Measurements from ENCODE around the gene NMUR1. TPM values are rescaled to one million over a fixed set of nuclear protein-coding genes. Genes with fewer than 3 reads are reported as not detected.

NMUR1 gene
- total and polyA plus RNA-seq, 9 donors = 0.16 to 0.62 (median 0.23) TPM

GRCh38 chr2:231526341-231527090 is 3.7 kb downstream of the NMUR1 start:
- Histone ChIP-seq H3K9me3 (replicated peaks; ENCODE audit: control insufficient read depth, low read depth, low read length) (no peaks in the 10 kb centered on the region), H3K4me3 (ENCODE audit: low read length) (no peak overlapping the region), H3K36me3 (ENCODE audit: control insufficient read depth, insufficient read depth, low read length) (no peaks in the 10 kb centered on the region), H3K27ac (ENCODE audit: low read length) (no peak overlapping the region), H3K27me3 (ENCODE audit: control insufficient read depth, insufficient read depth, low read length) (peaks cover 26% of the 10 kb centered on the region), H3K4me1 (ENCODE audit: control insufficient read depth, insufficient read depth, low read length) (peaks cover 20% of the 10 kb centered on the region)
- DNase-seq = no peak
- 73% methylated on average over 10 of the region's 16 CpGs for WGBS (ENCODE audit: insufficient coverage)

GRCh38 chr2:231525248-231526163 is 4.7 kb downstream of the NMUR1 start:
- no peak overlapping the region for H3K27ac ChIP-seq (ENCODE audit: low read length)

GRCh38 chr2:231524477-231525247 is 5.6 kb downstream of the NMUR1 start:
- Histone ChIP-seq H3K4me3 (ENCODE audit: low read length) (no peak overlapping the region), H3K36me3 (ENCODE audit: control insufficient read depth, insufficient read depth, low read length) (no peaks in the 10 kb centered on the region), H3K4me1 (ENCODE audit: control insufficient read depth, insufficient read depth, low read length) (peaks cover 13% of the 10 kb centered on the region), H3K27ac (ENCODE audit: low read length) (no peak overlapping the region), H3K9me3 (replicated peaks; ENCODE audit: control insufficient read depth, low read depth, low read length) (no peaks in the 10 kb centered on the region), H3K27me3 (ENCODE audit: control insufficient read depth, insufficient read depth, low read length) (peaks cover 12% of the 10 kb centered on the region)
- no peak for DNase-seq
- 90% methylated on average over 15 of the region's 16 CpGs for WGBS (ENCODE audit: insufficient coverage)

More at GRCh38 chr2:231525248-231526163, 4.7 kb downstream of the NMUR1 start:
- Histone ChIP-seq H3K27me3 (ENCODE audit: control insufficient read depth, insufficient read depth, low read length) (peaks cover 19% of the 10 kb centered on the region), H3K4me3 (ENCODE audit: low read length) (no peak overlapping the region), H3K4me1 (ENCODE audit: control insufficient read depth, insufficient read depth, low read length) (peaks cover 15% of the 10 kb centered on the region), H3K36me3 (ENCODE audit: control insufficient read depth, insufficient read depth, low read length) (no peaks in the 10 kb centered on the region), H3K9me3 (replicated peaks; ENCODE audit: control insufficient read depth, low read depth, low read length) (no peaks in the 10 kb centered on the region)
- 78% methylated on average over 18 of the region's 24 CpGs for WGBS (ENCODE audit: insufficient coverage)
- DNase-seq = no peak

GRCh38 chr2:231523451-231524285 is 6.6 kb downstream of the NMUR1 start:
- 54% methylated on average over 8 of the region's 11 CpGs for WGBS (ENCODE audit: insufficient coverage)
- no peak overlapping the region for H3K27ac ChIP-seq (ENCODE audit: low read length)

GRCh38 chr2:231522418-231523180 is 7.6 kb downstream of the NMUR1 start:
- Histone ChIP-seq H3K27ac (ENCODE audit: low read length) (no peak overlapping the region), H3K9me3 (replicated peaks; ENCODE audit: control insufficient read depth, low read depth, low read length) (no peaks in the 10 kb centered on the region), H3K4me1 (ENCODE audit: control insufficient read depth, insufficient read depth, low read length) (peaks cover 7% of the 10 kb centered on the region), H3K27me3 (ENCODE audit: control insufficient read depth, insufficient read depth, low read length) (no peaks in the 10 kb centered on the region), H3K36me3 (ENCODE audit: control insufficient read depth, insufficient read depth, low read length) (no peaks in the 10 kb centered on the region), H3K4me3 (ENCODE audit: low read length) (no peak overlapping the region)
- no peak for DNase-seq
- 55% methylated on average over 7 of the region's 8 CpGs for WGBS (ENCODE audit: insufficient coverage)

More at GRCh38 chr2:231523451-231524285, 6.6 kb downstream of the NMUR1 start:
- Histone ChIP-seq H3K4me1 (ENCODE audit: control insufficient read depth, insufficient read depth, low read length) (peaks cover 13% of the 10 kb centered on the region), H3K9me3 (replicated peaks; ENCODE audit: control insufficient read depth, low read depth, low read length) (no peaks in the 10 kb centered on the region), H3K4me3 (ENCODE audit: low read length) (no peak overlapping the region), H3K27me3 (ENCODE audit: control insufficient read depth, insufficient read depth, low read length) (peaks cover 3% of the 10 kb centered on the region), H3K36me3 (ENCODE audit: control insufficient read depth, insufficient read depth, low read length) (no peaks in the 10 kb centered on the region)
- no peak for DNase-seq

GRCh38 chr2:231521443-231521842 is 8.8 kb downstream of the NMUR1 start:
- WGBS (ENCODE audit: insufficient coverage) = 81% methylated on average over 3 of the region's 3 CpGs
- Histone ChIP-seq H3K27me3 (ENCODE audit: control insufficient read depth, insufficient read depth, low read length) (no peaks in the 10 kb centered on the region), H3K36me3 (ENCODE audit: control insufficient read depth, insufficient read depth, low read length) (no peaks in the 10 kb centered on the region), H3K4me3 (ENCODE audit: low read length) (no peak overlapping the region), H3K9me3 (replicated peaks; ENCODE audit: control insufficient read depth, low read depth, low read length) (no peaks in the 10 kb centered on the region), H3K27ac (ENCODE audit: low read length) (no peak overlapping the region), H3K4me1 (ENCODE audit: control insufficient read depth, insufficient read depth, low read length) (peaks cover 7% of the 10 kb centered on the region)
- no peak for DNase-seq

- Histone ChIP-seq H3K9me3 (replicated peaks; ENCODE audit: control insufficient read depth, low read depth, low read length) (no peaks in the 10 kb centered on the region), H3K27me3 (ENCODE audit: control insufficient read depth, insufficient read depth, low read length) (no peaks in the 10 kb centered on the region), H3K4me3 (ENCODE audit: low read length) (no peak overlapping the region), H3K36me3 (ENCODE audit: control insufficient read depth, insufficient read depth, low read length) (no peaks in the 10 kb centered on the region), H3K27ac (ENCODE audit: low read length) (no peak overlapping the region), H3K4me1 (ENCODE audit: control insufficient read depth, insufficient read depth, low read length) (peaks cover 7% of the 10 kb centered on the region)
- 63% methylated on average over 3 of the region's 4 CpGs for WGBS (ENCODE audit: insufficient coverage)
- no peak for DNase-seq
Measured at GRCh38 chr2:231519975-231520555, 10.2 kb downstream of the NMUR1 start.

GRCh38 chr2:231518771-231519170 is 11.5 kb downstream of the NMUR1 start:
- no peak for DNase-seq
- no peaks in the 10 kb centered on the region for H3K27me3 ChIP-seq (ENCODE audit: control insufficient read depth, insufficient read depth, low read length)
- no peaks in the 10 kb centered on the region for H3K9me3 ChIP-seq (replicated peaks; ENCODE audit: control insufficient read depth, low read depth, low read length)
- no peaks in the 10 kb centered on the region for H3K36me3 ChIP-seq (ENCODE audit: control insufficient read depth, insufficient read depth, low read length)
- no peak overlapping the region for H3K4me3 ChIP-seq (ENCODE audit: low read length)
- WGBS (ENCODE audit: insufficient coverage) = 83% methylated on average over 4 of the region's 5 CpGs
- peaks cover 8% of the 10 kb centered on the region for H3K4me1 ChIP-seq (ENCODE audit: control insufficient read depth, insufficient read depth, low read length)
- H3K27ac ChIP-seq (ENCODE audit: low read length) = no peak overlapping the region

Measured in muscle of leg (tissue), 11 donors.